Transverse colon (tissue), 3 donors: Measurements from ENCODE around the gene KRT5.

Experiments used
- EP300 ChIP-seq: sonication (generic); formaldehyde crosslinking; IDR thresholded peaks from one replicate; pipeline ENCODE4 v1.6.1; 2017; ENCODE audit warnings: antibody characterized with exemption, low read depth
- TF ChIP-seq, protein P1 (sequence below), 5 experiments: fragments of 200-600 bp in 3 of 5; fragments of 450-650 bp in 2 of 5; sonication (generic) in 3 of 5; IDR thresholded peaks; 1 replicate in 2 of 5; 2 replicates in 3 of 5; pipeline ENCODE4 v1.5.1; 2016 to 2017; ENCODE audit warnings: antibody characterized with exemption in 5 of 5, inconsistent platforms in 3 of 5, mild to moderate bottlenecking in 2 of 5, moderate library complexity in 1 of 5

DNA sequence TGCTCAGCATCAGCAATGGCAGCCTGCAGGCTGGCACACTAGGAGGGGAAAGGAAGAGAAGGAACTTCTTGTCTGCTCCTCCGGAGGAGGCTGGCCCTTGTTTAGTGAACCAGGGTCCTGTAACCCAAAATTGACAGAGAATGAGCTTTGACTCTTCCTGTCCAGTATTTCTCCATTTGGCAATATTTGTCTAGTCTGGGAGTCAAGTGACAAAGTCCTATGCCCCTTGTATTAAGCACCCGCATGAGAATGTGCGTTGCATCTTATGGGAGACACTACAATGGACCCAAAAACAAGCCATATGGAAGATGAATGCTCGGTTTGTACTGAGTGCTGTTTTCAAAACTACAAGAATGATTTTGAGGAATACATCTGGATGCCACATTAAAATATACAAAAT is 50.3 kb downstream of the KRT5 start:
- TF ChIP-seq EP300 = no peak
- TF ChIP-seq, protein P1, sequence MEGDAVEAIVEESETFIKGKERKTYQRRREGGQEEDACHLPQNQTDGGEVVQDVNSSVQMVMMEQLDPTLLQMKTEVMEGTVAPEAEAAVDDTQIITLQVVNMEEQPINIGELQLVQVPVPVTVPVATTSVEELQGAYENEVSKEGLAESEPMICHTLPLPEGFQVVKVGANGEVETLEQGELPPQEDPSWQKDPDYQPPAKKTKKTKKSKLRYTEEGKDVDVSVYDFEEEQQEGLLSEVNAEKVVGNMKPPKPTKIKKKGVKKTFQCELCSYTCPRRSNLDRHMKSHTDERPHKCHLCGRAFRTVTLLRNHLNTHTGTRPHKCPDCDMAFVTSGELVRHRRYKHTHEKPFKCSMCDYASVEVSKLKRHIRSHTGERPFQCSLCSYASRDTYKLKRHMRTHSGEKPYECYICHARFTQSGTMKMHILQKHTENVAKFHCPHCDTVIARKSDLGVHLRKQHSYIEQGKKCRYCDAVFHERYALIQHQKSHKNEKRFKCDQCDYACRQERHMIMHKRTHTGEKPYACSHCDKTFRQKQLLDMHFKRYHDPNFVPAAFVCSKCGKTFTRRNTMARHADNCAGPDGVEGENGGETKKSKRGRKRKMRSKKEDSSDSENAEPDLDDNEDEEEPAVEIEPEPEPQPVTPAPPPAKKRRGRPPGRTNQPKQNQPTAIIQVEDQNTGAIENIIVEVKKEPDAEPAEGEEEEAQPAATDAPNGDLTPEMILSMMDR (IDR thresholded peaks at IDR 0.05) = no peak
